Parathyroid adenoma (tissue), 2 donors: ENCODE data around the gene SALL4.

Source experiments
- H2AFZ ChIP-seq: fragments of 300-600 bp; sonication (generic); one replicate; pipeline ENCODE4 v1.7.0; 2017; ENCODE audit warnings: antibody characterized with exemption, mild to moderate bottlenecking
- H3K27ac ChIP-seq: fragments of 300-600 bp; sonication (generic); one replicate; pipeline ENCODE4 v1.7.0; 2017
- H3K27me3 ChIP-seq: fragments of 300-600 bp; sonication (generic); one replicate; pipeline ENCODE4 v1.7.0; 2017; ENCODE audit warnings: low read length; ENCODE audit not compliant: control insufficient read depth, insufficient read depth
- H3K36me3 ChIP-seq: fragments of 300-600 bp; sonication (generic); one replicate; pipeline ENCODE4 v1.7.0; 2017; ENCODE audit warnings: low read length; ENCODE audit not compliant: control insufficient read depth, insufficient read depth
- H3K4me1 ChIP-seq: fragments of 300-600 bp; sonication (generic); one replicate; pipeline ENCODE4 v1.7.0; 2017; ENCODE audit warnings: control low read depth
- H3K4me2 ChIP-seq: fragments of 300-600 bp; sonication (generic); one replicate; pipeline ENCODE4 v1.7.0; 2017; ENCODE audit warnings: low read length
- H3K4me3 ChIP-seq: fragments of 300-600 bp; sonication (generic); one replicate; pipeline ENCODE4 v1.7.0; 2017; ENCODE audit warnings: low read depth, low read length
- H3K79me2 ChIP-seq: fragments of 300-600 bp; sonication (generic); one replicate; pipeline ENCODE4 v1.7.0; 2017; ENCODE audit warnings: control low read depth
- H3K9ac ChIP-seq: fragments of 300-600 bp; sonication (generic); one replicate; pipeline ENCODE4 v1.7.0; 2017; ENCODE audit warnings: mild to moderate bottlenecking
- H3K9me3 ChIP-seq: fragments of 300-600 bp; sonication (generic); one replicate; pipeline ENCODE4 v1.7.0; 2017; ENCODE audit warnings: low read length; ENCODE audit not compliant: control insufficient read depth
- TF ChIP-seq, protein P1 (sequence below): fragments of 300-600 bp; sonication (generic); IDR thresholded peaks from one replicate; pipeline ENCODE4 v1.7.0; 2017; ENCODE audit warnings: antibody characterized with exemption, mild to moderate bottlenecking
- donor health status: primary hyperparathyroidism.

Gene SALL4

DNA sequence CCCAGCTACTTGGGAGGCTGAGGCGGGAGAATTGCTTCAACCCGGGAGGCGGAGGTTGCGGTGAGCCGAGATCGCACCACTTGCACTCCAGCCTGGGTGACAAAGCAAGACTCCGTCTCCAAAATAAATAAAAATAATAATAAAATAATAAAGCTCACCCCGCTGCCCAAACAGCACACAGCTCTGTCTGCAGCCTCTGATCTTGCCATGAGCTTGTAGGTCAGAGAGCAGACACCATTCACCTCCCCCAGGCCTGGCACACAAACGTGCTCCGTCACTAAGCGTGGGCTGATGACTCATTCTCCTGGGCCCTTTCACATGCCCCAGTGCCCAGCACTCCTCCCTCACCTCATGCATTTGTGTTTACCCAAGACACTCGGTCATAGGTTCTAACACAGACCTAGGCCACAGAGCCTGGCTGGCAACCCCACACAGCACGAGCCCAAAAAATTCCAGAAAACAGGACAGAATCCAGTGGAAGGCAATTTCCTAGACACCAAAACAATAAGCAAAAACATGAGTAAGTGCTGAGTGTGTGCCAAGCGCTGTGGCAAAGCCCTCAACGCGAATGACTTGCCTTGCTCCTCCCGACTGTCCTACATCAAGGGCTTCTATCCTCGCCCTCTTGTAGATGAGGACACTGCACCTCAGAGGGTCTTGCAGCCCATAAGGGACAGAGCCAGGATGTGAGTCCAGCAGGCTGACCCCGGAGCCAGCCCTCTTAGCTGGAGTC lies 52.1 kb downstream of the SALL4 start:
- H3K79me2 ChIP-seq = peaks cover 49% of the 10 kb centered on the region
- H3K27me3 ChIP-seq = no peaks in the 10 kb centered on the region
- no peak overlapping the region for H3K4me3 ChIP-seq
- H3K9ac ChIP-seq = no peak overlapping the region
- no peak overlapping the region for H2AFZ ChIP-seq
- TF ChIP-seq, protein P1, sequence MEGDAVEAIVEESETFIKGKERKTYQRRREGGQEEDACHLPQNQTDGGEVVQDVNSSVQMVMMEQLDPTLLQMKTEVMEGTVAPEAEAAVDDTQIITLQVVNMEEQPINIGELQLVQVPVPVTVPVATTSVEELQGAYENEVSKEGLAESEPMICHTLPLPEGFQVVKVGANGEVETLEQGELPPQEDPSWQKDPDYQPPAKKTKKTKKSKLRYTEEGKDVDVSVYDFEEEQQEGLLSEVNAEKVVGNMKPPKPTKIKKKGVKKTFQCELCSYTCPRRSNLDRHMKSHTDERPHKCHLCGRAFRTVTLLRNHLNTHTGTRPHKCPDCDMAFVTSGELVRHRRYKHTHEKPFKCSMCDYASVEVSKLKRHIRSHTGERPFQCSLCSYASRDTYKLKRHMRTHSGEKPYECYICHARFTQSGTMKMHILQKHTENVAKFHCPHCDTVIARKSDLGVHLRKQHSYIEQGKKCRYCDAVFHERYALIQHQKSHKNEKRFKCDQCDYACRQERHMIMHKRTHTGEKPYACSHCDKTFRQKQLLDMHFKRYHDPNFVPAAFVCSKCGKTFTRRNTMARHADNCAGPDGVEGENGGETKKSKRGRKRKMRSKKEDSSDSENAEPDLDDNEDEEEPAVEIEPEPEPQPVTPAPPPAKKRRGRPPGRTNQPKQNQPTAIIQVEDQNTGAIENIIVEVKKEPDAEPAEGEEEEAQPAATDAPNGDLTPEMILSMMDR = no peak
- H3K4me2 ChIP-seq = no peak overlapping the region
- H3K27ac ChIP-seq = no peak overlapping the region
- H3K9me3 ChIP-seq = no peaks in the 10 kb centered on the region
- H3K4me1 ChIP-seq = peaks cover 4% of the 10 kb centered on the region
- no peaks in the 10 kb centered on the region for H3K36me3 ChIP-seq

DNA sequence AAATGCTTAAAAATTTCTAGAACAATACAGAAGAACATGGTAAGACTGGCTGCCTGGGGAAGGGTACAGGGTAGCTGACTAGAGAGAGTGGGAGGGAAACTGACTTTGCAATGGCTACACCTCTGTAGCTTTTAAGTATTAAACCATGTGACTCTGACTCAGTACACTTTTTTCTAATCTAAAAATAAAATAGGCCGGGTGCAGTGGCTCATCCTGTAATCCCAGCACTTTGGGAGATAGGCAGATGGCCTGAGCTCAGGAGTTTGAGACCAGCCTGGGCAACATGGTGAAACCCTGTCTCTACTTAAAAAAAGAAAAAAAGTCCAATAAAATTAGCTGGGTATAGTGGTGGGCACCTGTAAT lies 52.7 kb downstream of the SALL4 start:
- H3K4me3 ChIP-seq = no peak overlapping the region
- H3K4me2 ChIP-seq = no peak overlapping the region
- no peak overlapping the region for H3K27ac ChIP-seq
- no peaks in the 10 kb centered on the region for H3K9me3 ChIP-seq
- H3K79me2 ChIP-seq = peaks cover 50% of the 10 kb centered on the region
- H3K9ac ChIP-seq = no peak overlapping the region
- TF ChIP-seq, protein P1 = no peak
- H3K27me3 ChIP-seq = no peaks in the 10 kb centered on the region
- H2AFZ ChIP-seq = no peak overlapping the region
- no peaks in the 10 kb centered on the region for H3K36me3 ChIP-seq
- peaks cover 4% of the 10 kb centered on the region for H3K4me1 ChIP-seq

DNA sequence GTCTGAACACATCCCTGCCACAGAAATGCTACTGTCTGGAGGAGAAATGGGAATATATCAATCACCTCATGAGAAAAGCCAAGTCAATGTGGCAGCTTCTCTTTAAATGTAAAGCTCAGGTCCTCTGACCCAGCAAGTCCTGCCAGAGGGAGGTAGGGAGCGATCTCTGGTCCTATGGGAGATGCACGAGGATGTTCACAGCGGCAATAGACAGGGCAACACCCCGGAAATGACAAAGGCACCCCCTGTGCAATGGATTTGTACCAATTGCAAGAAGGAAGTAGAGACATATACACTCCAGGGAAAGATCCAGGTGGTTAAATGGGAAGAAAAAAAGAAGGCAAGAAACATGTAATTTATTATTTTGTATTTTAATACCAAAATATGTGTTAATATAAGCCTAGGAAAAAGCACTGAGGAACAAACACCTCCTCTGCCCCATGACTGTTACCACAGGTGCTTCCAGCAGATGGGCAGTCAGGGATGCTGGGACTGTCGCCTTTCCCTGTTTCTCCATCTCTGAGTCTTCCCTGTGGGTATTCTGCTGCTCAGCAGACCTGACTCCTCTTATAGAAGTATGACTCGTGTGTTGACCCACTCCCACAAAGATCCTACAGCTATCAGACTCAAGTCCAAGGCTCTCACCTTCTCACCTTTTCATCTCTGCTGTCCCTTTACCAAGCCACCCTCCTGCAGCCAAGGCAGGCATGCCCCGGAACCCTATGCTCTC lies 55.0 kb downstream of the SALL4 start:
- H3K4me3 ChIP-seq = no peak overlapping the region
- H2AFZ ChIP-seq = no peak overlapping the region
- no peaks in the 10 kb centered on the region for H3K9me3 ChIP-seq
- no peak overlapping the region for H3K27ac ChIP-seq
- H3K4me1 ChIP-seq = peaks cover 4% of the 10 kb centered on the region
- H3K79me2 ChIP-seq = peaks cover 52% of the 10 kb centered on the region
- TF ChIP-seq, protein P1 = no peak
- no peak overlapping the region for H3K9ac ChIP-seq
- no peaks in the 10 kb centered on the region for H3K36me3 ChIP-seq
- no peak overlapping the region for H3K4me2 ChIP-seq
- H3K27me3 ChIP-seq = no peaks in the 10 kb centered on the region

DNA sequence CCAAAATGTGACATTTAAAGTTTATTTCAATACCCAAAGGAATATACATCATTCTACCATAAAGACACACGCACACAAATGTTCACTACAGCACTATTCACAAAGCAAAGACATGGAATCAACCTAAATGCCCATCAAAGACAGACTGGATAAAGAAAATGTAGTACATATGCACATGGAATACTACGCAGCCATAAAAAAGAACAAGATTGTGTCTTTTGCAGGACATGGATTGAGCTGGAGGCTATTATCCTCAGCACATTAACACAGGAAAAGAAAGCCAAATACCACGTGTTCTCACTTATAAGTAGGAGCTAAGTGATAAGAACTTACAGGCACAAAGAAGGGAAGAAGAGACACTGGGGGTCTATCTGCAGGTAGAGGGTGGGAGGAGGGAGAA lies 56.5 kb downstream of the SALL4 start:
- TF ChIP-seq, protein P1 = no peak
- H3K9ac ChIP-seq = no peak overlapping the region
- no peaks in the 10 kb centered on the region for H3K27me3 ChIP-seq
- no peaks in the 10 kb centered on the region for H3K36me3 ChIP-seq
- no peak overlapping the region for H3K4me2 ChIP-seq
- no peak overlapping the region for H3K27ac ChIP-seq
- H3K9me3 ChIP-seq = no peaks in the 10 kb centered on the region
- peaks cover 4% of the 10 kb centered on the region for H3K4me1 ChIP-seq
- H2AFZ ChIP-seq = no peak overlapping the region
- H3K79me2 ChIP-seq = peaks cover 58% of the 10 kb centered on the region
- H3K4me3 ChIP-seq = no peak overlapping the region
